Limb (tissue), 2 donors: ENCODE data around the gene HDGF.
"Not testable (repeated sequence)": the region's sequence is repeated elsewhere in the genome, so short reads cannot be mapped to it uniquely, and the experiment has no call there.

Experiments
- DNase-seq, 2 donors: peaks; one replicate each; pipeline ENCODE4 v3.0.0-alpha.2; 2016; ENCODE audit errors: extremely low spot score in 2 of 2

Gene HDGF

DNA sequence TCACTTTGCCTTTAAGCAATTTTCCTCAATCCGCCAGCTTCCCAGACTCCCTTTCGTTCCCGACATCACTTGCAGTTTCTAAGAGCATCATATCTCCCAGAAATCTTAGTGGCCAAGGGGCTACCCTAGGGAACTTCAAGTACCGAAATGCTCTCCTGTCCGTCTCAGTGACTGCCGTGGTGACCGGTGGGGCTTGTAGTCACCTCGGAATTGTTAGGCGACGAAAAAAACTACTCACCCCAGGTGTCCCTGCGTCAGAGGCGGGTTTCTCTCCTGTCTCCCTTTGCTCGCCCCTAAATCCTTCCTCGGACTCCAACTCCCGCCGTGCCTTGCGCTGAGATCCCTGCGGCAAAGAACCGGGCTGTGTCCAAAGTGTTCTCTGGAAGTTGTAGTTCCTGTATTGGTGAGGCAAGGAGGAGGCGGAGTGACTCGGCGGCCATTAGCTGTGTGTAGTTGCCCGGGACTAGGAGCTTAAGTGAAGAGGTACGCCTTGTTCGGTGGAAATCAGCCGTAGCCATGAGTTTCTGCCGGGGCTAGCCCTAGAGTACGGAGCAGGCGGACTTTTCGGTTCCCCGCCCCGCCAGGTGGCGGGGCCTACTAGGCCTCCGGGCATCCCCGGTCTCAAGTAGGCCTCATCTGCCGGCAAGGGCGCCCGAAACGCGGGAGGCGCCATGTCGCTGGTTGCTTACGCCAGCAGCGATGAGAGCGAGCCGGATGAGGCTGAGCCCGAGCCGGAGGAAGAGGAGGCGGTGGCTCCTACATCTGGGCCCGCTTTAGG is 15.8 kb upstream of the HDGF start, which contains the start of gene PRCC:
PRCC (plus strand) TSS at position 435 of the 778 bp plus-strand sequence; CDS start at position 672, 237 bp downstream.
- peak; percentile 98 to 100 for DNase-seq

DNA sequence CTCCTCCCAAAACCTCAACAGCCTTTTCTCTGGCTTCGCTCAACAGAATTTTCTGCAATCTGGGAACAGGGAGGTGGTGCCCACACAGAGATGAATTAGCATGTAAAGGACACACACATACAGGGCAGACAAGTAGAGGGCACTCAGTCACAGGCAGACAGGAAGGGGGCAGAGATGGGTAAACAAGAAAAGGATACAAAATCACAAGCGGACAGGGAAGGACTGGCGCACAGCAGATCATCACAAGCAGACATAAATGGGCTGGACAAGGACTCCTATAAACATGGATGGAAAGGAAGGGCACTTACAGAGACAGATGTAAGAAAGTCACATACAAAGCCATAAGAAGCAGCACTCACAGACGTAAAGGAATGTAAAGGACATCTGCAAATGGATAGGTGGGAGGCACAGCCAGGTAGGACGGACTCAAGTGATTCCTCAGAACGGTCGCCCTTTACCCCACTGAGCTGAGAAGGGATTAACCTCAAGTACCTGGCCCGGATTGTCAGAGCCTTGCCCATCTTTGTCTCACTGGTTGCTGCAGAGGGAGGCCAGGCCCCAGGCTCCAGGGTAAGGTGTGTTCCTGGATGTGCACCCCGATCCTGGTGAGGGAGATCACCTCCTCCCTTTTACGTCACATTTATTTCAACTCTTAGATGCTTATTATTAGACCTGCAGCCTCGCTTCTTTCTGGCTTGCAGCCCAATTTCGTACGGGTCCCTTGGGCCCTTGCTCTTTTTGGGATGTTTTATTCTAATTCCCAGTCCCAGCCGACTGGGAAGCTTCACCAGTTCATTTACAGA is 15.0 kb upstream of the HDGF start:
- no peak for DNase-seq

DNA sequence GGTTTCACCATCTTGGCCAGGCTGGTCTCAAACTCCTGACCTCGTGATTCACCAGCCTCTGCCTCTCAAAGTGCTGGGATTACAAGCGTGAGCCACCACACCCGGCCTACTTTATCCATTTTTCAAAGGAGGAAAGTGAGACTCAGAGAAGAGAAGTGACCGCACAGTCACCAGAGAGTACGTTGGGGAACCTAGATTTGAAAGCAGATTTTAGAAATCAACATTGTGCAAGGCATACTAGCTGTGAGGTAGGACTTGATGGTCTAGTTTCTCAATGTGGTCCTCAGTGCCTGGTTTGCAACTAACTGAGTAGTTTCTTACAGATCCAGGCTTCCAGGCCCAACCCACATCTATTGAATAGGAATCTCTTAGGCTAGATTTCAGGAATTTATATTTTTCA is 14.2 kb upstream of the HDGF start:
- DNase-seq: no peak

DNA sequence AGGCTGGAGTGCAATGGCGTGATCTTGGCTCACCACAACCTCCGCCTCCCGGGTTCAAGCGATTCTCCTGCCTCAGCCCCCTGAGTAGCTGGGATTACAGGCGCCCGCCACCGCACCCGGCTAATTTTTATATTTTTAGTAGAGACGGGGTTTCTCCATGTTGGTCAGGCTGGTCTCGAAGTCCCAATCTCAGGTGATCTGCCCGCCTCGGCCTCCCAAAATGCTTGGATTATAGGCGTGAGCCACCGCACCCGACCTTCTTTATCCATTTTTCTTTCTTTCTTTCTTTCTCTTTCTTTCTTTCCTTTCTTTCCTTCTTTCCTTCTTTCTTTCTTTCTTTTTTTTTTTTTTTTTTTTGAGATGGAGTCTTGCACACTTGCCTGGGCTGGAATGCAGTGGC is 13.7 kb upstream of the HDGF start:
- DNase-seq: not testable (repeated sequence)

DNA sequence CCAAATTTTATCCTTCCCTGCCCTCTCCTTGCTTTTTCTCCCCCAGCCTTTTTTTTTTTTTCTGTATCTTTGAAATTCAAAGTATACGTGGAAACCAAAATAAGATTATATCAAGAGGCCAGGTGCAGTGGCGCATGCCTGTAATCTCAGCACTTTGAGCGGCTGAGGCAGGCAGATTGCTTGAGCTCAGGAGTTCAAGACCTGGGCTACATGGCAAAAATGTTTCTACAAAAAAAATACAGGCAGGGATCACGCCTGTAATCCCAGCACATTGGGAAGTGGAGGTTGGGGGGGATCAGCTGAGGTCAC is 9.3 kb upstream of the HDGF start:
- DNase-seq: no peak

DNA sequence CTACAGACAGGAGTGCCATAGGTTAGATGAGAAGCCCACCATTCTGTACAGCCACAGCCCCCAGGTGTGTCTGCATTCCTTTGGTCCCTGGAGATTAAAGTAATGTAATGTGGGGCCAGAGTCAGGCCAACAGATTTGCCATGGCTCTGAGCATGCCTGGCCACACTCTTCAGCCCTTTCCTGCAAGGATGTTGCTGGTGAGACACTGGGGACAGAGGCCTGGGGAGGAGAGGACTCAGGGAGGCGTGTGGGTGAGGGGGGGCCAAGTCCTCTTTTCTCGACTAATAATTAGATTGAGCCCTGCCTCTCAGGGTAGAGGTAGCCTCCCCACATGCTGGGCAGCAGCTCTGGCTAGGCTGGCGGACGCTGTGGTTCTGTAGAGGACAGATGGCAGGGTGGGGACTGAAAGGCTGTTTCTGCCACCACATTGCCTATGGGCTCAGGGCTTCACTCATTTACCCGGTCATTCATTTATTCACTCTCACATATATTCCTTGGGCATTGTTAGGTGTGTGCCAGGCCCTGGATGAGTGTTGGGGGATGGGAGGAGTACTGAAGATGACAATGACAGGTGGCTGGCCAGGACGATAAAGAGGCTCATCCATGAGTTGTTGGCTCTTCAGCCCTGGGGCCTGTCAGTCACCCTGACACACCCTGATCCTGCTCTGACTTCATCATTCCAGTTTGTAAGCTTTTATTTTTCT is 8.8 kb upstream of the HDGF start:
- no peak for DNase-seq

DNA sequence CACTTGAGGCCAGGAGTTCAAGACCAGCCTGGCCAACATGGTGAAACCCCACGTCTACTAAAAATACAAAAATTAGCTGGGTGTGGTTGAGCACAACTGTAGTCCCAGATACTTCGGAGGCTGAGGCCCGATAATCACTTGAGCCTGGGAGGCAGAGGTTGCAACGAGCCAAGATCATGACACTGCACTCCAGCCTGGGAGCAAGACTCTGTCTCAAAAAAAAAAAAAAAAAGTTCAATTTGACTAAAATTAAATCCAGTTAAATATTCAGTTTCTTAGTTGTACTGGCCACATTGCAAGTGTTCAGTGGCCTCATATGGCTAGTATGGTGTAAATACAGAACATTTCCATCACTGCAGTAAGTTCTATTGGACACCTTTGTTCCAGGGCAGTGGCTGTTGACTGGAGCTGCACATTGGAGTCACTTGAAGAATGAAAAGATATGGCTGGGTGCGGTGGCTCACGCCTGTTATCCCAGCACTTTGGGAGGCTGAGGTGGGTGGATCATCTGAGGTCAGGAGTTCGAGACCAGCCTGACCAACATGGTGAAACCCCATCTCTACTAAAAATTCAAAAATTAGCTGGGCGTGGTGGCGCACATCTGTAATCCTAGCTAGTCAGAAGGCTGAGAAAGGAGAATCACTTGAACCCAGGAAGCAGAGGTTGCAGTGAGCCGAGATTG is 6.2 kb upstream of the HDGF start:
- DNase-seq: not testable (repeated sequence)

DNA sequence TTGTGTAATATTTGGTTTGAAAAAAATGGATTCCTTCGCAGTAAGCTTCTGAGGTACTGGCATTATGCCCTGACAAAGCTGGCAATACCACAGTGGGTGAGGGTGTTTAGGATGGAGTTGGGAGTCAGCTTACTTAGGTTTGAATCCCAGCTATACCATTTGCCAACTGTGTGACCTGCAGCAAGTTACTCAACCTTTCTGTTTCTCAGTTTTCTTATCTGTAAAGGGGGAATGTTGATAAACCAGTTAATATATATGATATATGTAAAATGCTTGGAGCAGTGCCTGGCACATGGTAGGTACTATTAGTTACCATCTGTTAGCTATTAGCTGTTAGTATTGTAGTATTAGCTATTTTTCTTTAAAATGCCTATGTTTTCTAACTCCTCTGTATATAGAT is 4.9 kb upstream of the HDGF start:
- DNase-seq: no peak

DNA sequence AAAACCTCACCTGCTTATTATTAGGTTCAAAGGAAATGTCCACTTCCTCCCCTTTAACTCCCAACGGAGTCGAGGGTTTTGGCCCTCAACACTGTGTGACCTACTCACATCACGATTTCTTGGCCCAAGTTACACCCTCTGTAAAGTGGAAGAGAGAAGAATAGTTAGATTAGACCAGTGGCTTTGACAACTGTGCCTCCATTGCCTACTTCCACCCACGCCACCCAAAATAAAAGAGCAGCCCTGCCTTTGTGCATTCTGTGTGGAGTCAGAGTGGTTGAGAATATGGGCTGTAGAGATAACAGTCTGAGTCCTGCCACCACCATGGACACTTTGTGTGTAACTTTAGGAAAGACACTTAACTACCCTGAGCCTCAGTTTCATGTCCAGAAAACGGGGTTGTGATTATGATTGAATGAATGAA is 4.1 kb upstream of the HDGF start:
- DNase-seq: no peak

DNA sequence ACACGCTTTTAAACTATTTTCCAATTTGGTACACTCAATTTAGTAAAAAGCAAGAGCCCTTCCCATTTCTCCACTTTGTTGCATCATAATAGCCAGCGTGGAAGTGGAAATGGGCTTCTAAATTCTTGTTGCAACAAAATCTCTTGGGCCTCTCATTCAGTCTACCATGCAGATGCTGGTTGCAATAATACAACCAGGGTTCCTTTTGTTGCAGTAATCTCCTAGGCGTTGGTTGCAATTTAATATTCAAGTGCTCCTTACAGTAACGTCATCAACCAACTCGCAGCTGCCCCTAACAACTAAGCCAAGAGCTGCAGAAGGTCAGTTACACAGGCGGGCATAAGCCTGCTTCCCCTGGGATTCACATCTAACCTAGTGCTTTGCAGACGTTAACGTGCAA is 2.7 kb upstream of the HDGF start:
- no peak for DNase-seq

DNA sequence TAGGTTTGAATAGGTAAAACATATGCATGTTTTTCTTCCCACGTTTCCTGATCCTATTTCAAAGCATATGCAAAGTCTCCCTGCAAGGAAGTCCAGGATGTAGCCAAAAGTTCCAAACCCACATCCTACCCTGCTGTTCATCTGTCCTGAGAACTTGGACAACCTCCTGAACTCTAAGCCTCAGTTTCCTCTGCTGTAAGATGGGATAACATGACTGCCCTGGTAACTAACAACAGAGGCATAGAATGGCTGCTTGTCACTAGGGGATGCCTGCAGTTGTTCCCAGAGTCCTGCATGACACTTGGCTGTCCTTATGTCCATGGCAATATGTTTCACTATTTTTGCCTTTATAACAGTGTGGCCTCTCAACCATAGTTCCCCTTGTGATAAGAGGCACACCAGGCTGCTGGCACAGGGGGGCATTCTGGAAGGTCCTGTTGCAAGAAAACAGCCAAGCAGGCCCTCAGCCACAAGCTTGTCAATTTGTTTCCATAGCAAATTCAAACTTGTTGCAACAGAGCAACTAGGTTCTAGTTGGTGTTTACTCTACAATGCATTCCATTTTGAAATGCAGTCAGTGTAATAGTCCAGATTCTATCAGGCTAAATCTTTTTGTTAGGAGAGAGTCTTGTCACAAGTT is 1.5 kb upstream of the HDGF start:
- no peak for DNase-seq

DNA sequence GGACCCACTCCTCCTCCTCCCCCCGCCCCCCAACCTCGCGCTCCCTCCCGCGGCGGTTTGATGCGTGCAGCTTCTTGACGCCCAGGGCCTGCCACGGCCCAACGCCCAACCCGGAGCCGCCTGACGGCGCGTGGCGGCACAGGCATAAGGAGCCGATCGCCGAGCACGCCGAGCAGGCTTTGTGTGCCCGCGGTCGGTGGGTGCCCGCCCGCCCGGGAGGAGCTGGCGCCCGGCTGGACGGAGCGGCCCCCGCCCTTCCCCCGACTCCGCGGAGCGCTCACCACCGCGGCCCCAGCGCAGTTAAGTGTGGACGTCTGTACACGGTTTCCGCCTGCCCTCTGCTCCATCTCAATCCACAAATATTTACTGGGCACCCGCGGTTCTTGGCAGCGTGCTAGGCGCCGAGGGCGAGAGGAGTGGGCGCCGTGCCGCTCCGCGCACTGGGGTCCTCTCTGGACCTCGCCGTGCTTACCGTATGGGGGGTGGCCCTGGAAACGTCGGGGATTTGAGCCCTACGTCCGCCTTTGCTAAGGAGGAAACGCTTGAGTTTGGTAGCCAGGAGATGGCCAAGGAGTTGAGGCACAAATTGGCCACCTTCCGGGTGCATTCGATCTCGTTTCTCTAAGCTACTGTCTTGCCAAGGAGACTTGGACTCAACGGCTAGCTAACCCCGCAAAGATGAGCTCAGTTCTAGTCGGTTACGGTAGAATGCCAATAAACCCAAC is 444 bp upstream of the HDGF start:
- DNase-seq: peak; percentile 93 to 99

DNA sequence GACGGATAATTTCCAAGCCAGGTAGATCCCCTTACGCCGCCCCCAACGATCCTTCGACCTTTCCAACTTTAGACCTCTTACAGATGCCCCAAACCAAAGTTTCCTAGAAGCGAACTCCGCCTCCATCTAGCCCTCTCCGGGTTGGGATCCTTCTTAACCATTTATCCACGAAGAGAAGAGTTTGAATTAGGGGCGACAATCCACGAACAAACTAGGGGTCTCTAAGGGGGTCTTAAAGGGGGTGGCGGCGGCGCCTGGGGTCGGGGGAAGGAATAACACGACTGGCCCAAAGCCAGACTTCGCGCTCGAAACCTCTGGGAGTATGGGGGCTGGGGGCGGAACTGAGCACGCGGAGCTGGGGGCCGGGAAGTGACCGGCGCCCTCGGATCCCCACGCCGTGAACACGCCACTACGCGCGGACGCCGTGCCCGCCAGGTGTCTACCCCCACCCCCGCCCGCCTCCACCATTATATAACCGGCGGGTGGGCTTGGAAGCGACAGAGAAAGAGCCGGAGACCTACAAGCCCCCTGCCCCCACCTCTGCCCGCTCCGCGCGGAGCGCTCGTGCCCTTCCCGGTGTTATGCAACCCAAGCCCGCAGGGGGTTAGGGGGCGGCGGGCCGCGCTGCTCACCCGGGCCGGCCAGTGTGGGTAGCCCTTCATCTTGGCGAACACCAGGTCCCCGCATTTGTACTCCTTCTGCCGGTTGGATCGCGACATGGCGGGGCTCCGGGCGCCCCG is 594 bp downstream of the HDGF start:
- peak in 1 of 2 donors; percentile 76 for DNase-seq

DNA sequence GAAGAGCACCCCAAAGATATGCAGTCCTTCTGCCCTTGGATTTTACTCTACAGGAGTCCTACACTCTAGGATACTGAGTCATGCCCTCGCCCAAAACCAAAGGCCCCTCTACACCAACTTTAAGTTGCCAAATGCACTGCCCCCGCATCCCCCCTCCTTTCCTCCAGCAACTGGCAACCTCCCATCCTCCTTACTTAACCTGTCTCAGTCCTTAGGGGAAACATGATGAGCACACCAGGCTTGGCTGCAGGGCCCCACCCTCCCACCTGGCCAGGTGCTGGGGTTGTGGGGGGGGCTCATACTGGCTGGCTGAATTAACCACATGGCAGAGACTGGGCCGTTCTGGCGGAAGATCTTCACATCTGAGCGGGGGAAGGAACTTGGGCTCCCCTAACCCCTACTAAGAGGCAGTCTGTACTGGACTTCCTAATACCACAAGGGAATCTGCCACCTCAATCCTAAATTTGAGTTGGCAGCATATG is 1.2 kb downstream of the HDGF start:
- peak in 1 of 2 donors; percentile 51 for DNase-seq

DNA sequence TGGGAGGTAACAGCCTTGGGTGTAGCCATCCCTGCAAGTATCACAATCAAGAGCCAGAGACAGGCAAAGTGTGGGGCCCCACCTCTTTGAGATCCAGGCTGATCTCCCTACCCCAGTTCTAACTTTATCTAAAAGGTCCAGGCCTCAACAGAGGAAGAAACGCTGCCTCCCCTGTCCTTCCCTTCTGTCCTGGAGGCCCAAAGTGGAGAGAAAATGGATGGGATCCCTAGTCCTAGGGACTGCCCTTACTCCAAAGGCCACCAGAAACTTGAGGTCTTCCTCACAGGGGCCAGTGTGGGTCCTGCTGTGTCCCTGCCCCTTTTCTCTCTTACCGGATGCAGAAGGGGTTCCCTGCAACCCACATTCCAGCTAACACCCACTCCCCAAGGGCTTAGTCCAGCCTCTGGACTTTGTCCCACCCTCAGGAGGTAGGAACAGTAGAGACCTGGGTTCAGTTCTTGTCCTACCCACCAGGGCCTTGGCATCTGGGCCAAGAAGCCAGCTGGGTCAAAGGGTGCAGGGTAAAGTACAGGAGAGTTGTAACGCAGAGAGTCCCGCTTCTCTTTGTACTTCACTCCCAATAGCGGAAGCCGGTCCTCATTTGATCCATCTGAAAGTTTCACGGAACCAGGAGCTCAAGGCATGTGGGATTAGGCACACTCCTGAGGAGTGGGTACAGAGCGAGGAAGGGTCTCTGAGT is 1.9 kb downstream of the HDGF start:
- DNase-seq: no peak

DNA sequence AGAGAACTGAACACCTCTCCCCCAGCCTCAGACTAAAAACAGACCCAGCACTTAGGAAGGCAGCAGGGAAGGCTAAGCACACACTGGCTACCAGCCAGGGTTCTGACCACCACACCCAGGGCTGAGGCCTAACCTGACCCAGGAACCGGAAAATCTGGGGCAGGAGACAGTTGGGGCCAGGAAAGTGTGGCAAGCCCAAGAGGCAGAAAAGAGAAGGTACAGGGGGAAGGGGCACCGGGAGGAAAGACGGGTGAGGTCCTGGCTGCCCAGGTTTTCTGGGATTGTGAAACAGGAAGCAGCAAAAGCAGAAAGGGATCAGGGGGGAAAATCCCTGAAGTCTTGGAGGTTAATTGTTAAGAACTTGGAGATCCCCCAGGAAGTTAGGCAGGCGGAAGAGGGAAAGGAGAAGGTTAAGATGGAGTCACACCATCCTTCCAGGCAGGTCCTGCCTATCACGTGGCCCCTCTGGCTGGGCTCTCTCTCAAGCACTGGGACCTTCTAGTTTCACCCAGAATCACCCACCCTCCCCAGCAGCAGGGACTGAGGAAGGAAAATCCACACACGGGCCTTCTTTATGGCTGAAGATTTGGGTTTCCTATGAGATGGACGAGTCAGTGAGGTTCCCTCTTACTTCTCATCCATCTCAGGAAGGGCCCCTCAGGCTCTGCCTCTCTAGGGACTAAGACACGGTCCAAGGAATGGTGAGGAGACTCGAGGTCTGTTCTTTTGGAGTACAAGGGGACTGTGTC is 2.6 kb downstream of the HDGF start:
- no peak for DNase-seq

DNA sequence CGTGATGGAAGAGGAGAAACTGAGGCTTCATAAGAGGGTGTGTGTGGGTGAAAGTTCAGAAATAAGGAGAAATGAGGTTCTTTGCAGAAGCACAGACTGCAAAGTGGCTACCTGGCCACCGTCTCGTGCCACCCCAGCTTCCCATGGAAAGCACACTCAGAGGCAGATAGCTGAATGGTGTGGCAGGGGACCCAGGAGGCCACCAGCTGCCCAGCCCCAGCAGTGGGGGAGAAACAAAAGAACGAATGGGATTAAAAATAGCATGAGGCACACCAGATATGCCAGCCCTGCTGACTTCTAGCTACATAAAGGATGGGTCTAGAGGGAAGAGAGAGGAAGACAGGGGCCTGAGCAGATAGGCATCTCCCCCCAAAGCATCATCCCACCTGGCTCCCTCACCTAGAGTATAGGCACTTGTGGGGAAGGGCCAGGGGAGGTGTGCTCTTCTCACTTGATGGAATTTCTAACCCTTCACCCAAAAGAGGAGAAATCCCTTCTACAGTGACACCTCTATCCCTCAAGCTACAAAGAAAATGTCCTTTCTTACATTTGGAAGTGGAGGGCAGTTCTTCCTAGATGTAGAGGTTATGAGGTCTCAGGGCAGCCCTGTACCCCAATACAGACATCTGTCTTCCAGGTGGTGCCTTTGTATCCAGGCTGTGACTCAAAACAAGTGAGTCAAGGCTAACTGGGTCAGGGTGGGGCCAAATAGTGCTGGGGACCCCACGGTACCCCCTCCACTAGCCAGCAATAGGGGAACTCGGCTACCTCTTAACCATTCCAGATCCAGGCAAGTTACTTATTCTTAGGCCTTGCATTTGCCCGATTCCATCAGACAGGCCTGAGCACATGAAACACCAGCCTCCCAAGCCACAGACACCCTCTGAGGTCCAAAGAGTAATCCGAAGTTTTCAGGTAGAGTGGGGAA is 3.5 kb downstream of the HDGF start:
- DNase-seq: peak in 1 of 2 donors; percentile 55
